HUES64 (cell line): ENCODE results near the gene HDAC11. TPM values are rescaled to one million over a fixed set of nuclear protein-coding genes. Genes with fewer than 3 reads are reported as not detected.
"Not testable (repeated sequence)": the region's sequence is repeated elsewhere in the genome, so short reads cannot be mapped to it uniquely, and the experiment has no call there.

Source experiments
- H3K27ac ChIP-seq: 2 replicates; pipeline ENCODE4 v1.7.0; 2013; ENCODE audit warnings: low read depth, low read length, inconsistent platforms
- H3K27me3 ChIP-seq: 2 replicates; pipeline ENCODE4 v1.6.1; 2013; ENCODE audit warnings: mild to moderate bottlenecking, low read length; ENCODE audit not compliant: insufficient read depth
- H3K36me3 ChIP-seq: 2 replicates; pipeline ENCODE4 v1.6.1; 2013; ENCODE audit warnings: mild to moderate bottlenecking, low read length; ENCODE audit not compliant: insufficient read depth
- H3K4me1 ChIP-seq: 2 replicates; pipeline ENCODE4 v1.6.1; 2013; ENCODE audit warnings: mild to moderate bottlenecking, low read length, moderate library complexity; ENCODE audit not compliant: insufficient read depth
- H3K4me3 ChIP-seq: 2 replicates; pipeline ENCODE4 v1.5.1; 2013; ENCODE audit warnings: mild to moderate bottlenecking, low read length, moderate library complexity
- H3K9ac ChIP-seq: 2 replicates; pipeline ENCODE4 v1.6.1; 2013; ENCODE audit warnings: mild to moderate bottlenecking, low read depth, low read length
- H3K9me3 ChIP-seq: 2 replicates; pipeline ENCODE4 v1.6.1; 2013; ENCODE audit warnings: low read depth, low read length; ENCODE audit not compliant: insufficient read depth
- WGBS: fragments of 150-250, 120-280 bp; methylation state at CpG from one replicate; pipeline ENCODE4 v1.1.7; 2013; ENCODE audit warnings: missing lambda C conversion rate; 5-methylcytosine and 5-hydroxymethylcytosine counted together
- polyA plus RNA-seq, 2 experiments: library from polyadenylated mRNA; stranded (reverse); fragments of 50-300 nt; gene quantifications; one replicate each; pipeline ENCODE4 v1.2.3, GENCODE V29; 2013

Gene HDAC11, protein sequence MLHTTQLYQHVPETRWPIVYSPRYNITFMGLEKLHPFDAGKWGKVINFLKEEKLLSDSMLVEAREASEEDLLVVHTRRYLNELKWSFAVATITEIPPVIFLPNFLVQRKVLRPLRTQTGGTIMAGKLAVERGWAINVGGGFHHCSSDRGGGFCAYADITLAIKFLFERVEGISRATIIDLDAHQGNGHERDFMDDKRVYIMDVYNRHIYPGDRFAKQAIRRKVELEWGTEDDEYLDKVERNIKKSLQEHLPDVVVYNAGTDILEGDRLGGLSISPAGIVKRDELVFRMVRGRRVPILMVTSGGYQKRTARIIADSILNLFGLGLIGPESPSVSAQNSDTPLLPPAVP
- polyA plus RNA-seq (2013, experiment 1 of 2), result 5.9 TPM
- polyA plus RNA-seq (2013, experiment 2 of 2), result 7.4 TPM

DNA sequence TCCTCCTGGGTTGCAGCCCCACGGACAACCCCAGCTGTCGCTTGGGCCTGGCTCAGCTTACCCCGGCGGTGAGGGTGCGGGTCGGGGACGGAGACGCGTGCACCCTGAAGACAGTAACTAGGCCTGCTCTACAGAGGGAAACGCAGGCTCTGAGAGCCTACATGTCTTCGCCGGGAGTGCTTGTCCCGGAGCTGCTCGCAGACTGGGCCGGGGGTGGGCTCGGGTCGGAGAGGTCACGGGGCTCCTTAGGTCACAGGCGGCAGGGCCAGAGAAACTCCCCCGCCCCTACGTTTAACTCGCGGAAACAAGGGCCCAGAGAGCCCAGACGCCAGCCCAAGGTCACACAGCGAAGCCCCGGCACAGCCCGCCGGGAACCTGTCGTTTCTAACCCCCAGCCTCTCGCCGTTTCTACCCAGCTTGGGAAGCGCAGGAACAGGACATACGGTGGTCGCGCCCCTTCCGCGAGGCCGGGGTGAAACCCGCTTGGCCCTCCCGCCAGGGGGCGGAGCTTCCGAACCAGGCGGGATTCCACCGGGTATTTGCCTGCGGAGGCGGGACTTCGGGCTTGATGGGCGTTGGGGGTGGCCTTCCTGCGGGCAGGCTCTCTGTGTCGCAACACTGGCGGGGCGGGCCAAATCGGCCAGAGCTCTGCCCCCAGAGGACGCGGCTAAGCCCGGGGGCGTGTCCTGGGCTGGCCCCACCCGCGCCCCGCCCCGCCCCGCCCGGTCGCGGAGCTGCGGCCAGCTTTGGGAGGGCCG, at the start of gene HDAC11:
Gene HDAC11, plus strand, starts transcription at position 725 of the 758 bp plus-strand sequence. CDS start 42 bp downstream, outside the sequence.
- H3K27ac ChIP-seq, result peak within 1 kb of the TSS; percentile 81
- H3K4me3 ChIP-seq, result peak within 1 kb of the TSS; percentile 72
- WGBS, result 1% methylated on average over 67 of the region's 67 CpGs
- peaks cover 11% of the 10 kb centered on the region; the same call in 1 of the 2 replicates for H3K27me3 ChIP-seq
- H3K9me3 ChIP-seq, result no peaks in the 10 kb centered on the region
- peaks cover 7% of the 10 kb centered on the region; the same call in 1 of the 2 replicates for H3K4me1 ChIP-seq
- H3K36me3 ChIP-seq, result no peaks in the 10 kb centered on the region
- H3K9ac ChIP-seq, result peak within 1 kb of the TSS; percentile 78

DNA sequence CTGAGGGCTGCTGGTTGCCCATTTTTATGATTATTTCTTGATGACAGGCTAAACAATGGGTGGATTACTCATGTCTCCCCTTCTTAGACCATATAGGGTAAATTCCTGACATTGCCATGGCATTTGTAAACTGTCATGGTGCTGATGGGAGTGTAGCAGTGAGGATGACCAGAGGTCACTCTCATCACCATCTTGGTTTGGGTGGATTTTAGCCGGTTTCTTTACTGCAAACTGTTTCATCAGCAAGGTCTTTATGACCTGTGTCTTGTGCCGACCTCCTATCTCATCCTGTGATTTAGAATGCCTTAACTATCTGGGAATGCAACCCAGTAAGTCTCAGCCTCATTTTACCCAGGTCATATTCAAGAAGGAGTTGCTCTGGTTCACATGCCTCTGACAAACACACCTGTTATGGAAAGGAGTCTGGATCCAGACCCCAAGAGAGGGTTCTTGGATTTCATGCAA, 49.7 kb upstream of the HDAC11 start:
- not testable (repeated sequence) for H3K36me3 ChIP-seq, H3K4me1 ChIP-seq, H3K9me3 ChIP-seq, H3K27ac ChIP-seq, H3K9ac ChIP-seq, H3K4me3 ChIP-seq, H3K27me3 ChIP-seq
- WGBS, result 88% methylated on average over 2 of the region's 2 CpGs

DNA sequence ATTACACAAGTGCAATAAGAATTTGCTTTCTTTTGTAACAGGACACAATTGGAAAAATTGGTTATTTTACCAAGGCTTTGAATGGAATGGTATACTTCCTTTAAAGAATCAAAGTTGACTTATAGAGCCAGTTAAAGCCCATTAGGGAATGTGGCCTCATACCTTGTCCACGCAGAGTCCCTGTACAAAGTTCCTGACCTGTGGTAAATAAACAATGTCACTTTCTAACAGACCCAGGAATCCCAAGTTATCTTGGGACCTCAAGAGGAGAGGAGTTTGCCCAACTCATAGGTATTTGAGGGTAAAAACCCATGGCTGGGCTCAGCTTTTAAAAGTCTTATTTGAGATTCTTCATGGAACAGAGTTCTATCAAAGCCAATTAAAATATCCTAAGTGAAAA, 48.0 kb upstream of the HDAC11 start:
- H3K9me3 ChIP-seq, result no peaks in the 10 kb centered on the region
- no peaks in the 10 kb centered on the region for H3K4me1 ChIP-seq
- no peak overlapping the region for H3K4me3 ChIP-seq
- no peaks in the 10 kb centered on the region for H3K27me3 ChIP-seq
- 100% methylated on average over 1 of the region's 1 CpG for WGBS
- H3K9ac ChIP-seq, result no peak overlapping the region
- no peaks in the 10 kb centered on the region for H3K36me3 ChIP-seq
- no peak overlapping the region for H3K27ac ChIP-seq

DNA sequence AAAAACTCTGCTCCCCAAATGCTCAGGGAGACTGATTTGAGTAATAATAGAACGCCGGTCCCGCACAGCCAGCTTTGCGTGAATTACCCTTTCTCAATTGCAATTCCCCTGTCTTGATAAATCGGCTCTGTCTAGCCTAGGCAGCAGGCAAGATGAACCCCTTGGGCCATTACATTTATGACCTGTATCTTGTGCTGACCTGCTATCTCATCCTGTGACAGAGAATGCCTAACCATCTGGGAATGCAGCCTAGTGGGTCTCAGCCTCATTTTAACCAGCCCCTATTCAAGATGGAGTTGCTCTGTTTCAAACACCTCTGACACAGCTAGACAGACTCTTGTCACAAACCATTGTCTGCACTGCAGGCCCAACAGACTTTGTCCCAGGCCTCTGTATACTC, 46.2 kb upstream of the HDAC11 start:
- Histone ChIP-seq H3K9me3 (no peaks in the 10 kb centered on the region), H3K27me3 (no peaks in the 10 kb centered on the region), H3K4me3 (no peak overlapping the region), H3K27ac (no peak overlapping the region), H3K4me1 (no peaks in the 10 kb centered on the region), H3K36me3 (no peaks in the 10 kb centered on the region), H3K9ac (no peak overlapping the region)
- WGBS, result 78% methylated on average over 5 of the region's 5 CpGs

DNA sequence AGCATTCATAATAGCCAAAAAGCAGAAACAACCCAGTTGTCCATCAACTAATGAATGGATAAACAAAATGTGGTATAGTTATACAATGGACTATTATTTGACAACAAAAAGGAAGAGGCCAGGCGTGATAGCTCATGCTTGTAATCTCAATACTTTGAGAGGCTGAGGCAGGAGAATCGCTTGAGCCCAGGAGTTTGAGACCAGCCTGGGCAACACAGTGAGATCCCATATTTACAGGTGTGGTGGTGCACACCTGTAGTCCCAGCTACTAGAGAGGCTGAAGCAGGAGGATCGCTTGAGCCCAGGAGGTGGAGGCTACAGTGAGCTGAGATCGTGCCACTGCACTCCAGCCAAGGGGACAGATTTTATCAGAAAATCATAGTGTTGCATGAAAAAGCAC, 43.9 kb upstream of the HDAC11 start:
- H3K4me3 ChIP-seq, result not testable (repeated sequence)
- WGBS, result 93% methylated on average over 4 of the region's 4 CpGs

DNA sequence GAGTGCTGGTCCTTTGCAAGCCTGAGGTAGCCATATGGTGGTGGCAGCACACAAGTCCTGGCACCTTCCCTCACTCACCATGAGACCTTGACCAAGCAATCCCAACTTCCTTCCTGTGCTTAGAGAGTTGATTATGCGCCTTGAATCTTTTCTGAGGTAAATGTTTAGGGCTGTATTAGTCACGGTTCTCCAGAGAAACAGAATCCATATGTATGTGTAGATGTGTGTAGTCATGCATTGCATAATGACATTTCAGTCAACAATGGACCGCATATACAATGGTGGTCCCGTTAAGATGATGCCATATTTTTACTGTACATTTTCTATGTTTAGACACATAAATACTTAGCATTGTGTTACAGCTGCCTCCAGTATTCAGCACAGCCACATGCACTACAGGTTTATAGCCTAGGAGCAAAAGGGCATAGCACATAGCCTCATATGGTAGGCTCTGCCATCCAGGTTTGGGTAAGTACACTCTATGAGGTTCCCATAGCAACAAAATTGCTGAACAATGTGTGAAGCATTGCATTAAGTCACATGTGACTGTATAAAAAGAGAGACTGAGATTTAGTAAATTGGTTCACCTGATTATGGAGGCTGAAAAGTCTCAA, 39.8 kb upstream of the HDAC11 start:
- H3K9me3 ChIP-seq, result no peaks in the 10 kb centered on the region
- no peak overlapping the region for H3K9ac ChIP-seq
- no peaks in the 10 kb centered on the region for H3K27me3 ChIP-seq
- no peaks in the 10 kb centered on the region for H3K4me1 ChIP-seq
- no peaks in the 10 kb centered on the region for H3K36me3 ChIP-seq
- WGBS, result 95% methylated on average over 4 of the region's 4 CpGs
- H3K27ac ChIP-seq, result no peak overlapping the region
- H3K4me3 ChIP-seq, result no peak overlapping the region

More for the DNA sequence above, 43.9 kb upstream of the HDAC11 start:
- H3K4me1 ChIP-seq, H3K27me3 ChIP-seq, H3K27ac ChIP-seq, H3K9me3 ChIP-seq, H3K36me3 ChIP-seq, H3K9ac ChIP-seq: not testable (repeated sequence)

DNA sequence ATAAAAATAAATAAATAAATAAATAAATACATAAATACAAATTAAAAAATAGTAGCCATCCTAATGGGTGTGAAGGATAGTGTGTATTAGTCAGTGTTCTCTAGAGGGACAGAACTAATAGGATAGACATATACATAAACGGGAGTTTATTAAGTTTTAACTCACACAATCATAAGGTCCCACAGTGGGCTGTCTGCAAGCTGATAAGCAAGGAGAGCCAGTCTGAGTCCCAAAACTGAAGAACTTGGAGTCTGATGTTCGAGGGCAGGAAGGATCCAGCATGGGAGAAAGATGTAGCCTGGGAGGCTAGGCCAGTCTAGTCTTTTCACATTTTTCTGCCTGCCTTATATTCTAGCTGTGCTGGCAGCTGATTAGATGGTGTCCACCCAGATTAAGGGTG, 37.2 kb upstream of the HDAC11 start:
- not testable (repeated sequence) for H3K9me3 ChIP-seq, H3K4me3 ChIP-seq, H3K4me1 ChIP-seq, H3K36me3 ChIP-seq, H3K9ac ChIP-seq, H3K27me3 ChIP-seq, H3K27ac ChIP-seq
- 79% methylated on average over 1 of the region's 2 CpGs for WGBS

DNA sequence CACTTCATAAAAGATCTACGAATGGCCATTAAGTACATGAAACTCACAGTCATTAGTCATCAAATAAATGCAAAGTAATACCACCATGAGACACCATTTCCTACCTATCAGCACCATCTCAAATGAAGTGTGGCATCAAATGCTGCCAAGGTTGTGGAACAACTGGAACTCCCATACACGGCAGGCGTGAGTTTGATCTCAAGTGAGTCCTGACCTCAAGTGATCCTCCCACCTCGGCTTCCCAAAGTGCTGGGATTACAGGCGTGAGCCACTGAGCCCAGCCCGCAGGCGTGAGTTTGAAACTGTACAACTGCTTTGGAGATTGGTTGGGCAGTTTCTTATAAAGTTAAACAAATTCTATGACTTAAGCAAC, 28.8 kb upstream of the HDAC11 start:
- Histone ChIP-seq H3K4me1 (0 out of 2 replicates have a peak, but pooled peaks cover 4% of the 10 kb centered on the region), H3K9me3 (no peaks in the 10 kb centered on the region), H3K36me3 (no peaks in the 10 kb centered on the region), H3K27ac (peak overlapping the region; percentile 10; the same call in 1 of the 2 replicates), H3K9ac (peak overlapping the region; percentile 1; the same call in 1 of the 2 replicates), H3K4me3 (peak overlapping the region; percentile 58), H3K27me3 (no peaks in the 10 kb centered on the region)
- 30% methylated on average over 7 of the region's 7 CpGs for WGBS

DNA sequence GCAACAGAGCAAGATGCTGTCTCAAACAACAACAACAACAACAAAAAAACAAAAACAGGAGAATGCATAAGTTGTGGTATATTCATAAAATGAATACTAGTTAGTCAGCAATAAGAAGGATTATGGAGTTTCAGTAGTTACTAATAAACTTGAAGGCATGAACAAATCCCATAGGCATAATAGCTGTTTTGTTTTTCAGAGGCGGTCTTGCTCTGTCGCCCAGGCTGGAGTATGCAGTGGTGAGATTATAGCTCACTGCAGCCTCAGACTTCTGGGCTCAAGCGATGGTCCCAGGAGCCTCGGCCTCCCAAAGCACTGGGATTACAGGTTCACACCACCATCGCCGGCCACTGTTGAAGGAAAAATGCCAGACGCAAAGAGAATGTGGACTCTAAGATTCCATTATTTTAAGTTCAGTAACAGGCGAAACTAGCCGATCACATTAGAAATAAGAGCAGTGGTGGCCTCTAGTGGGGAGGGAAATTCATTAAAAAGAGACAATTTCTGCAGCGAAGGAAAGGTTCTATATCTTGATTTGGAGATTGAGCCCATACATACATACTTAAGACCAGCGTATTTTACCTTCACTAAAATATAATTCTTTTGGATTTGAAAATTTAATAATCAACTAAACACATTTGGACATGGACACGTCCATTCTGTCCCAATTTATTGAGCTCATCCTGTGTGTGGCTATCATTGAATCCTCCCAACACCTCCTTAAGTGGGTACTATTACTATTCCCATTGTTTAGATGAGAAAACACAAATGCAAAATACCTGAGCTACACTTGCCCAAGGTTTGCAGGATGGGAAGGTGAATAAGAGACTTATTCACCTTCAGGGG, 27.4 kb upstream of the HDAC11 start:
- Histone ChIP-seq H3K4me1 (0 out of 2 replicates have a peak, but pooled peaks cover 4% of the 10 kb centered on the region), H3K9me3 (no peaks in the 10 kb centered on the region), H3K36me3 (no peaks in the 10 kb centered on the region), H3K27me3 (no peaks in the 10 kb centered on the region), H3K4me3 (no peak overlapping the region), H3K9ac (no peak overlapping the region), H3K27ac (no peak overlapping the region)
- 58% methylated on average over 12 of the region's 12 CpGs for WGBS

DNA sequence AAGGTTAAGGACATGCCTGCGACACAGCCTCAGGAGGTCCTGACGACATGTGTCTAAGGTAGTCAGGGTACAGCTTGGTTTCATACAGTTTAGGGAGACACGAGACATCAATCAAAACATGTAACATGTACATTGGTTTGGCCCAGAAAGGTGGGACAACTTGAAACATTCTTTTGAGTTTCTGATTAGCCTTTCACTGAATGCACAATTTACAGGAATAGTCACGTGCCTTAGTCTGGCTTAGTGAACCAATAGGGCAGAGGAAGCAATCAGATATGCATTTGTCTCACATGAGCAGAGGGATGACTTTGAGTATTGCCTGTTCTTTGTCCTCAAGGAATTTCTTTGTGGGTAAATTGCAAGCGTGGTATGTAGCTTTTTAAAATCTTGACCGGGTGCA, 24.5 kb upstream of the HDAC11 start:
- Histone ChIP-seq H3K4me3 (no peak overlapping the region), H3K9ac (no peak overlapping the region), H3K36me3 (no peaks in the 10 kb centered on the region), H3K4me1 (0 out of 2 replicates have a peak, but pooled peaks cover 4% of the 10 kb centered on the region), H3K27ac (no peak overlapping the region), H3K27me3 (peaks cover 3% of the 10 kb centered on the region), H3K9me3 (no peaks in the 10 kb centered on the region)
- WGBS, result 89% methylated on average over 6 of the region's 6 CpGs
